Measurements from ENCODE around the gene CACNA2D3.

DNA sequence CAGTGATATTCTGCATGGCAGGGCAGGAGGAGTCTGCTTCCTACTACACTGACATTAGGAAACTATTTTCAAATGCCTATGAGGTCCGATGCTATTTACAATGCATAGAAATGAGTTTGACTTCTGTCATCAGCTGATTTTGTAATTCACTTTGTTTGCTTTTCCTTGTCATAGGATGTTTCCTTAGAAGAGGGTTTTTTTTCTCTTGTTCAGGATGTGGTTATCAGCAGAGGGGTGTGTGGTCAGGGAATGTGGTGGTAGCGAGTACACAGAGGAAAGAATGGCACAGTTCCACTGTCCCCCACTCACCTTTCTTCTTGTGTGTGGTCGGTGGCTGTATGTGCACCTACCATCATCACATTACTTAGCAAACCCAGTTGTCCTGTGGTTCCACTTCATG is 574.0 kb downstream of the CACNA2D3 start:
- TF ChIP-seq SIN3A (IDR thresholded peaks at IDR 0.05; ENCODE audit: borderline replicate concordance, insufficient read depth, low read length): no peak
- TF ChIP-seq TAF1 (IDR thresholded peaks at IDR 0.05; ENCODE audit: borderline replicate concordance, insufficient read depth, low read length): no peak
- no peak for TF ChIP-seq POLR2AphosphoS5 (IDR thresholded peaks at IDR 0.05; ENCODE audit: low read depth, low read length)
